HEK293T (cell line): Measurements from ENCODE around the gene UBE2O.

Source experiments
- BHLHE40 ChIP-seq: fragments of 450-650 bp; IDR thresholded peaks from 2 replicates; pipeline ENCODE4 v1.6.1; 2016; ENCODE audit warnings: mild to moderate bottlenecking, moderate library complexity, borderline replicate concordance
- ELF4 ChIP-seq: fragments of 450-650 bp; IDR thresholded peaks from 2 replicates; pipeline ENCODE4 v1.6.1; 2017; ENCODE audit warnings: antibody characterized with exemption
- FOXM1 ChIP-seq: fragments of 450-650 bp; IDR thresholded peaks from 2 replicates; pipeline ENCODE4 v1.6.1; 2017; ENCODE audit warnings: mild to moderate bottlenecking, borderline replicate concordance
- HDGF ChIP-seq: fragments of 450-650 bp; IDR thresholded peaks from 2 replicates; pipeline ENCODE4 v1.6.1; 2017; ENCODE audit warnings: antibody characterized with exemption, borderline replicate concordance
- L3MBTL2 ChIP-seq: fragments of 450-650 bp; conservative IDR thresholded peaks from 2 replicates; pipeline ENCODE4 v1.6.1; 2016; ENCODE audit warnings: mild to moderate bottlenecking
- LEF1 ChIP-seq: fragments of 450-650 bp; IDR thresholded peaks from 2 replicates; pipeline ENCODE4 v1.6.1; 2017; ENCODE audit warnings: mild to moderate bottlenecking, borderline replicate concordance
- NFRKB ChIP-seq: fragments of 450-650 bp; IDR thresholded peaks from 2 replicates; pipeline ENCODE4 v1.6.1; 2016; ENCODE audit warnings: mild to moderate bottlenecking, moderate library complexity
- TARDBP ChIP-seq: fragments of 450-650 bp; IDR thresholded peaks from 2 replicates; pipeline ENCODE4 v1.6.1; 2016

GRCh38 chr17:76356803-76357456 lies 96.0 kb downstream of the UBE2O start:
- TF ChIP-seq ELF4 (no peak), HDGF (no peak), TARDBP (no peak), NFRKB (no peak), LEF1 (no peak), FOXM1 (no peak), L3MBTL2 (no peak), BHLHE40 (no peak)
